HCT116 (cell line): ENCODE measurements around the gene OR5AL1. TPM values are rescaled to one million over a fixed set of nuclear protein-coding genes. Genes with fewer than 3 reads are reported as not detected.

Experiments
- ATAC-seq: fragments of 200-7000 bp; cut with Tn5 transposase; 2 replicates; pipeline ENCODE4 v1.9.1; 2020; ENCODE audit warnings: mild to moderate bottlenecking, moderate library complexity
- BruUV-seq: library from RNA; stranded (reverse); fragments of 400-500 nt; replicated peaks from 2 replicates; lab custom pipeline; 2021; lab: Mats Ljungman, UMichigan
- CTCF ChIA-PET: fragments of 300-600 bp; sonication (Branson Sonifier 250); formaldehyde crosslinking; loops from one replicate; lab custom pipeline; 2021; ENCODE audit warnings: antibody characterized with exemption; lab: Charles Lee
- POLR2A ChIA-PET: fragments of 300-600, 350-600 bp; sonication (Branson Sonifier 250); formaldehyde crosslinking; loops from one replicate; lab custom pipeline; 2021; ENCODE audit warnings: antibody characterized with exemption; lab: Charles Lee
- RAD21 ChIA-PET, 2 experiments: fragments of 300-600 bp; sonication (Branson Sonifier 250); formaldehyde crosslinking; loops; one replicate each; lab custom pipeline; 2023; ENCODE audit warnings: low total read pairs in 2 of 2; ENCODE audit not compliant: uncharacterized antibody in 2 of 2, unreplicated experiment in 2 of 2, low non-redundant PET in 1 of 2; lab: Charles Lee
- DNase-seq: peaks from one replicate; pipeline ENCODE4 v3.0.0-alpha.2; 2010; ENCODE audit warnings: low read depth, low spot score
- H2AFZ ChIP-seq: fragments of 200-600 bp; shearing (Covaris generic), sonication (generic); 2 replicates; pipeline ENCODE4 v1.6.1; 2017; ENCODE audit warnings: low read depth, mixed run types, mixed read lengths, antibody characterized with exemption, low read length; ENCODE audit not compliant: poor library complexity, severe bottlenecking
- H3K27ac ChIP-seq: 2 replicates; pipeline ENCODE4 v1.5.1; 2012; ENCODE audit warnings: low read depth, low read length
- H3K27me3 ChIP-seq: fragments of 200-600 bp; sonication (generic); 2 replicates; pipeline ENCODE4 v1.6.1; 2016; ENCODE audit warnings: mixed run types, low read length, mixed read lengths; ENCODE audit not compliant: insufficient read depth
- H3K36me3 ChIP-seq, 2 experiments: fragments of 200-500 bp in 1 of 2; fragments of 200-600 bp in 1 of 2; sonication (Bioruptor generic) in 1 of 2; sonication (generic) in 1 of 2; 2 replicates each; pipeline versions ENCODE4 v1.5.1 to v1.6.1; 2014 to 2016; ENCODE audit warnings: low read length in 2 of 2, inconsistent platforms in 1 of 2, mixed read lengths in 1 of 2, mixed run types in 1 of 2; ENCODE audit not compliant: insufficient read depth in 2 of 2, control insufficient read depth in 1 of 2
- H3K4me1 ChIP-seq, 2 experiments: fragments of 200-600 bp in 1 of 2; sonication (generic) in 1 of 2; 2 replicates each; pipeline versions ENCODE4 v1.5.1 to v1.6.1; 2012 to 2017; ENCODE audit warnings: low read length in 2 of 2, inconsistent platforms in 1 of 2, mild to moderate bottlenecking in 1 of 2, mixed read lengths in 1 of 2, mixed run types in 1 of 2, moderate library complexity in 1 of 2; ENCODE audit not compliant: insufficient read depth in 2 of 2, control insufficient read depth in 1 of 2
- H3K4me2 ChIP-seq: fragments of 200-600 bp; sonication (generic); 2 replicates; pipeline ENCODE4 v1.6.1; 2017; ENCODE audit warnings: mixed run types, low read length, mixed read lengths
- H3K4me3 ChIP-seq, 2 experiments: fragments of 200-600 bp in 1 of 2; sonication (generic) in 1 of 2; replicated peaks in 1 of 2; 2 replicates each; pipeline ENCODE4 v1.5.1; 2011 to 2016; ENCODE audit warnings: low read length in 2 of 2, control low read depth in 1 of 2, low read depth in 1 of 2, mild to moderate bottlenecking in 1 of 2, mixed read lengths in 1 of 2, mixed run types in 1 of 2
- H3K79me2 ChIP-seq: fragments of 200-600 bp; sonication (generic); 2 replicates; pipeline ENCODE4 v1.6.1; 2017; ENCODE audit warnings: mild to moderate bottlenecking, mixed run types, low read length, moderate library complexity, mixed read lengths; ENCODE audit not compliant: insufficient read depth
- H3K9ac ChIP-seq: fragments of 200-600 bp; sonication (generic); 2 replicates; pipeline ENCODE4 v1.6.1; 2016; ENCODE audit warnings: low read length, mixed read lengths
- H3K9me2 ChIP-seq: fragments of 200-600 bp; sonication (generic), shearing (Covaris generic); 2 replicates; pipeline ENCODE4 v1.6.1; 2017; ENCODE audit warnings: mixed run types, mild to moderate bottlenecking, moderate library complexity; ENCODE audit not compliant: insufficient read depth
- H3K9me3 ChIP-seq, 2 experiments: fragments of 200-500 bp in 1 of 2; fragments of 200-600 bp in 1 of 2; sonication (Bioruptor generic) in 1 of 2; sonication (generic) in 1 of 2; 2 replicates each; pipeline ENCODE4 v1.6.1; 2014 to 2017; ENCODE audit warnings: low read length in 2 of 2, mixed read lengths in 2 of 2, inconsistent platforms in 1 of 2, low read depth in 1 of 2, mild to moderate bottlenecking in 1 of 2, mixed run types in 1 of 2, moderate library complexity in 1 of 2; ENCODE audit not compliant: control insufficient read depth in 1 of 2, insufficient read depth in 1 of 2
- H4K20me1 ChIP-seq: fragments of 200-600 bp; sonication (generic), shearing (Covaris generic); 2 replicates; pipeline ENCODE4 v1.6.1; 2017; ENCODE audit warnings: mixed run types, mild to moderate bottlenecking, moderate library complexity; ENCODE audit not compliant: insufficient read depth
- CBX3 ChIP-seq: IDR thresholded peaks from 2 replicates; pipeline ENCODE4 v1.6.1; 2012; ENCODE audit warnings: low read depth
- CEBPB ChIP-seq: IDR thresholded peaks from 2 replicates; pipeline ENCODE4 v1.6.1; 2012; ENCODE audit warnings: low read depth
- EZH2 ChIP-seq: fragments of 200-600 bp; sonication (generic); IDR thresholded peaks from 2 replicates; pipeline ENCODE4 v1.6.1; 2017; ENCODE audit warnings: antibody characterized with exemption, mixed run types
- EZH2phosphoT487 ChIP-seq: fragments of 200-600 bp; IDR thresholded peaks from 2 replicates; pipeline ENCODE4 v1.6.1; 2018; ENCODE audit warnings: antibody characterized with exemption, borderline replicate concordance
- FOSL1 ChIP-seq: IDR thresholded peaks from 2 replicates; pipeline ENCODE4 v1.6.1; 2012; ENCODE audit warnings: low read depth
- POLR2AphosphoS5 ChIP-seq: IDR thresholded peaks from 2 replicates; pipeline ENCODE4 v1.6.1; 2011; ENCODE audit warnings: mild to moderate bottlenecking, low read depth, low read length, moderate library complexity
- RAD21 ChIP-seq: IDR thresholded peaks from 2 replicates; pipeline ENCODE4 v1.6.1; 2012; ENCODE audit warnings: low read depth, mild to moderate bottlenecking
- SP1 ChIP-seq: IDR thresholded peaks from 2 replicates; pipeline ENCODE4 v1.6.1; 2012; ENCODE audit warnings: low read depth
- SRF ChIP-seq: IDR thresholded peaks from 2 replicates; pipeline ENCODE4 v1.6.1; 2012; ENCODE audit warnings: low read depth
- TCF7L2 ChIP-seq: IDR thresholded peaks from 2 replicates; pipeline ENCODE4 v1.7.0; 2011; ENCODE audit warnings: borderline replicate concordance, inconsistent platforms; ENCODE audit not compliant: insufficient read depth, insufficient read length; ENCODE audit errors: extremely low read depth
- YY1 ChIP-seq: IDR thresholded peaks from 2 replicates; pipeline ENCODE4 v1.6.1; 2011; ENCODE audit warnings: low read length, low read depth, moderate library complexity, mild to moderate bottlenecking; ENCODE audit not compliant: insufficient replicate concordance; ENCODE audit errors: extremely low read depth
- ZFX ChIP-seq: fragments of 450-650 bp; IDR thresholded peaks from 2 replicates; pipeline ENCODE4 v1.6.1; 2017
- ZNF274 ChIP-seq: fragments of 200-500 bp; sonication (Bioruptor generic); IDR thresholded peaks from 2 replicates; pipeline ENCODE4 v1.6.1; 2014; ENCODE audit warnings: mild to moderate bottlenecking, low read depth, low read length, inconsistent platforms
- intact Hi-C: fragments of 100-400 bp; cut with micrococcal nuclease; formaldehyde crosslinking; loops from 2 replicates; pipeline ENCODE4 v1.10.0; 2022
- total RNA-seq: library from RNA; stranded (reverse); gene quantifications from one replicate; pipeline ENCODE4 v1.2.1, GENCODE V29; 2021; ENCODE audit not compliant: unreplicated experiment
- TF ChIP-seq, protein P1 (sequence below): IDR thresholded peaks from 2 replicates; pipeline ENCODE4 v1.6.1; 2012
- TF ChIP-seq, protein P2 (sequence below): IDR thresholded peaks from 2 replicates; pipeline ENCODE4 v1.6.1; 2012
- TF ChIP-seq, protein P3 (sequence below), 3 experiments: fragments of 200-600 bp in 1 of 3; sonication (generic) in 1 of 3; IDR thresholded peaks in 2 of 3; conservative IDR thresholded peaks in 1 of 3; 2 replicates each; pipeline ENCODE4 v1.5.1; 2012 to 2017; ENCODE audit warnings: low read depth in 2 of 3, low read length in 2 of 3, antibody characterized with exemption in 1 of 3, borderline replicate concordance in 1 of 3, control low read depth in 1 of 3, mild to moderate bottlenecking in 1 of 3, mixed read lengths in 1 of 3, mixed run types in 1 of 3, moderate library complexity in 1 of 3; ENCODE audit not compliant: insufficient read depth in 1 of 3

Gene OR5AL1
- total RNA-seq, 1 experiment from 2014 or later: not detected

DNA sequence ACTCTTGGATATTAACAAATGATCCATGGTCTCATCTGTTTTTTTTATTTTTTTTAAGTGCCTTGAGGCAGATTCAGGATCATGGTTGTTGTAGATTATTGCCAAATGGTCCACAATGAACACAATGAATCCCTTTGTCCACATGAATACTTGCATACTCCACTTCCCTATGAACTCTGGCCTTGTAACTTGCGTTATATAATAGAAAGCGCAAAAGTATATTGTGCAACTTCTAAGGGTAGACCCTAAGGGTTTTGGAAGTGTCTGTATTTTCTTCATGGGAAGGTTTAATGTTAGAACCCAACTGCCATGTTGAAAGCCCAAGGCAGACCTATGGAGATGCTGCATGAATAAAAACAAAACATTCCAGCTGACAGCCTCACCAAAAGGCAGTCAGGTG lies 8.1 kb upstream of the OR5AL1 start:
- TF ChIP-seq CBX3 (no peak), SP1 (no peak), YY1 (no peak), EZH2phosphoT487 (no peak), EZH2 (no peak), ZNF274 (no peak), POLR2AphosphoS5 (no peak), ZFX (no peak), FOSL1 (no peak), RAD21 (no peak), CEBPB (no peak), SRF (no peak), TCF7L2 (no peak)
- TF ChIP-seq, protein P1, sequence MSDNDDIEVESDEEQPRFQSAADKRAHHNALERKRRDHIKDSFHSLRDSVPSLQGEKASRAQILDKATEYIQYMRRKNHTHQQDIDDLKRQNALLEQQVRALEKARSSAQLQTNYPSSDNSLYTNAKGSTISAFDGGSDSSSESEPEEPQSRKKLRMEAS: no peak
- TF ChIP-seq, protein P2, sequence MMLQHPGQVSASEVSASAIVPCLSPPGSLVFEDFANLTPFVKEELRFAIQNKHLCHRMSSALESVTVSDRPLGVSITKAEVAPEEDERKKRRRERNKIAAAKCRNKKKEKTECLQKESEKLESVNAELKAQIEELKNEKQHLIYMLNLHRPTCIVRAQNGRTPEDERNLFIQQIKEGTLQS: no peak
- TF ChIP-seq, protein P3, sequence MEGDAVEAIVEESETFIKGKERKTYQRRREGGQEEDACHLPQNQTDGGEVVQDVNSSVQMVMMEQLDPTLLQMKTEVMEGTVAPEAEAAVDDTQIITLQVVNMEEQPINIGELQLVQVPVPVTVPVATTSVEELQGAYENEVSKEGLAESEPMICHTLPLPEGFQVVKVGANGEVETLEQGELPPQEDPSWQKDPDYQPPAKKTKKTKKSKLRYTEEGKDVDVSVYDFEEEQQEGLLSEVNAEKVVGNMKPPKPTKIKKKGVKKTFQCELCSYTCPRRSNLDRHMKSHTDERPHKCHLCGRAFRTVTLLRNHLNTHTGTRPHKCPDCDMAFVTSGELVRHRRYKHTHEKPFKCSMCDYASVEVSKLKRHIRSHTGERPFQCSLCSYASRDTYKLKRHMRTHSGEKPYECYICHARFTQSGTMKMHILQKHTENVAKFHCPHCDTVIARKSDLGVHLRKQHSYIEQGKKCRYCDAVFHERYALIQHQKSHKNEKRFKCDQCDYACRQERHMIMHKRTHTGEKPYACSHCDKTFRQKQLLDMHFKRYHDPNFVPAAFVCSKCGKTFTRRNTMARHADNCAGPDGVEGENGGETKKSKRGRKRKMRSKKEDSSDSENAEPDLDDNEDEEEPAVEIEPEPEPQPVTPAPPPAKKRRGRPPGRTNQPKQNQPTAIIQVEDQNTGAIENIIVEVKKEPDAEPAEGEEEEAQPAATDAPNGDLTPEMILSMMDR (IDR thresholded peaks at IDR 0.05 in 2 of 3, conservative IDR thresholded peaks at IDR 0.05 in 1 of 3; ENCODE audit: borderline replicate concordance in 1 of 3, insufficient read depth in 1 of 3, low read depth in 2 of 3, low read length in 2 of 3): no peak
- Histone ChIP-seq H3K27me3 (no peaks in the 10 kb centered on the region), H3K79me2 (no peaks in the 10 kb centered on the region), H2AFZ (no peak overlapping the region), H3K4me3 (no peak overlapping the region), H3K9ac (no peak overlapping the region), H3K4me2 (no peak overlapping the region), H3K9me2 (no peaks in the 10 kb centered on the region), H4K20me1 (no peaks in the 10 kb centered on the region), H3K4me1 (no peaks in the 10 kb centered on the region), H3K9me3 (peaks cover 12% of the 10 kb centered on the region in 2 experiments; a peak in 3 of 4 replicates), H3K27ac (no peak overlapping the region), H3K36me3 (no peaks in the 10 kb centered on the region)
- POLR2A ChIA-PET: no interaction called here
- CTCF ChIA-PET: no interaction called here
- intact Hi-C loops: no loop called here
- BruUV-seq: no TSS peak
- DNase-seq (no peak), ATAC-seq (no peak)
- RAD21 ChIA-PET: no interaction called here
